H1 (cell line): ENCODE data around the gene OR8K5. TPM values are rescaled to one million over a fixed set of nuclear protein-coding genes. Genes with fewer than 3 reads are reported as not detected.

Experiments
- polyA plus RNA-seq, 7 experiments: library from polyadenylated mRNA; depleted of rRNA in 3 of 7; stranded (reverse) in 5 of 7; unstranded in 2 of 7; fragments of >200 nt in 5 of 7; fragments of 200-250 nt in 2 of 7; gene quantifications; 1 replicate in 5 of 7; 2 replicates in 1 of 7; 4 replicates in 1 of 7; pipeline versions ENCODE4 v1.2.1 to v1.2.3, GENCODE V29; 2011 to 2013; ENCODE audit warnings: missing spikeins in 2 of 7, mixed read lengths in 2 of 7
- total RNA-seq: library from RNA; stranded (reverse); fragmentation: NEBNext Ultra II Directional; extraction: Animal tissue kit (Norgen Biotek cat#: 25700); gene quantifications from 2 replicates; pipeline ENCODE4 v1.2.1, GENCODE V29; 2021

The OR8K5 gene
- total and polyA plus RNA-seq, 2 of the 8 experiments (the other 6 are each of a cell fraction or from before 2014, with no cell fraction given): not detected

Other genes starting within 250 kb of the OR8K5 start
- not detected in 2 replicates for gene OR5W2, start 245.7 kb downstream of the OR8K5 start, total RNA-seq
- not detected in 2 replicates for gene OR5W2, start 245.7 kb downstream of the OR8K5 start, polyA plus RNA-seq (2011; rRNA removed)
- not detected in 2 replicates for gene OR5I1, start 223.9 kb downstream of the OR8K5 start, total RNA-seq
- gene OR5I1, start 223.9 kb downstream of the OR8K5 start, polyA plus RNA-seq (2011; rRNA removed): not detected in 2 replicates
- gene OR10AG1, start 190.4 kb downstream of the OR8K5 start, total RNA-seq: not detected in 2 replicates
- not detected in 2 replicates for gene OR10AG1, start 190.4 kb downstream of the OR8K5 start, polyA plus RNA-seq (2011; rRNA removed)
- gene OR5F1, start 165.7 kb downstream of the OR8K5 start, total RNA-seq: not detected in 2 replicates
- gene OR5F1, start 165.7 kb downstream of the OR8K5 start, polyA plus RNA-seq (2011; rRNA removed): not detected in 2 replicates
- not detected in 2 replicates for gene OR5AS1, start 132.7 kb downstream of the OR8K5 start, total RNA-seq
- not detected in 2 replicates for gene OR5AS1, start 132.7 kb downstream of the OR8K5 start, polyA plus RNA-seq (2011; rRNA removed)
- gene OR8I2, start 67.0 kb downstream of the OR8K5 start, total RNA-seq: not detected in 2 replicates
- gene OR8I2, start 67.0 kb downstream of the OR8K5 start, polyA plus RNA-seq (2011; rRNA removed): not detected in 2 replicates
- gene OR8H2, start 56.6 kb downstream of the OR8K5 start, total RNA-seq: not detected in 2 replicates
- gene OR8H2, start 56.6 kb downstream of the OR8K5 start, polyA plus RNA-seq (2011; rRNA removed): not detected in 2 replicates
- gene OR8H3, start 37.9 kb downstream of the OR8K5 start, total RNA-seq: not detected in 2 replicates
- not detected in 2 replicates for gene OR8H3, start 37.9 kb downstream of the OR8K5 start, polyA plus RNA-seq (2011; rRNA removed)
- gene OR8J3, start 20.1 kb downstream of the OR8K5 start, total RNA-seq: not detected in 2 replicates
- gene OR8J3, start 20.1 kb downstream of the OR8K5 start, polyA plus RNA-seq (2011; rRNA removed): not detected in 2 replicates
- gene OR5J2, start 16.3 kb upstream of the OR8K5 start, total RNA-seq: not detected in 2 replicates
- not detected in 2 replicates for gene OR5J2, start 16.3 kb upstream of the OR8K5 start, polyA plus RNA-seq (2011; rRNA removed)
- gene OR5T2, start 73.9 kb upstream of the OR8K5 start, total RNA-seq: not detected in 2 replicates
- not detected in 2 replicates for gene OR5T2, start 73.9 kb upstream of the OR8K5 start, polyA plus RNA-seq (2011; rRNA removed)
- not detected in 2 replicates for gene OR5T3, start 91.9 kb upstream of the OR8K5 start, total RNA-seq
- not detected in 2 replicates for gene OR5T3, start 91.9 kb upstream of the OR8K5 start, polyA plus RNA-seq (2011; rRNA removed)
- gene OR5T1, start 113.8 kb upstream of the OR8K5 start, total RNA-seq: not detected in 2 replicates
- not detected in 2 replicates for gene OR5T1, start 113.8 kb upstream of the OR8K5 start, polyA plus RNA-seq (2011; rRNA removed)
- not detected in 2 replicates for gene OR8H1, start 131.9 kb upstream of the OR8K5 start, total RNA-seq
- gene OR8H1, start 131.9 kb upstream of the OR8K5 start, polyA plus RNA-seq (2011; rRNA removed): not detected in 2 replicates
- gene OR8K3, start 154.8 kb upstream of the OR8K5 start, total RNA-seq: not detected in 2 replicates
- not detected in 2 replicates for gene OR8K3, start 154.8 kb upstream of the OR8K5 start, polyA plus RNA-seq (2011; rRNA removed)
- not detected in 2 replicates for gene OR8K1, start 185.7 kb upstream of the OR8K5 start, total RNA-seq
- not detected in 2 replicates for gene OR8K1, start 185.7 kb upstream of the OR8K5 start, polyA plus RNA-seq (2011; rRNA removed)
- not detected in 2 replicates for gene OR8J1, start 194.0 kb upstream of the OR8K5 start, total RNA-seq
- gene OR8J1, start 194.0 kb upstream of the OR8K5 start, polyA plus RNA-seq (2011; rRNA removed): not detected in 2 replicates
- not detected in 2 replicates for gene OR8U1, start 215.3 kb upstream of the OR8K5 start, total RNA-seq
- not detected in 2 replicates for gene OR8U1, start 215.3 kb upstream of the OR8K5 start, polyA plus RNA-seq (2011; rRNA removed)